SK-N-SH (cell line): ENCODE data around the gene TOPAZ1. TPM values are rescaled to one million over a fixed set of nuclear protein-coding genes. Genes with fewer than 3 reads are reported as not detected.

Experiments used
- CTCF ChIA-PET: fragments of 300-600, 350-600 bp; formaldehyde crosslinking; extraction: SDS; loops from one replicate; lab custom pipeline; 2021; lab: Yijun Ruan, JAX
- POLR2A ChIA-PET: fragments of 350-600 bp; sonication (Branson Sonifier 250); formaldehyde crosslinking; extraction: SDS; loops from one replicate; lab custom pipeline; 2020; ENCODE audit warnings: antibody characterized with exemption, inconsistent platforms; lab: Yijun Ruan, JAX
- DNase-seq: peaks from one replicate; pipeline ENCODE4 v3.0.0; 2012
- H2AFZ ChIP-seq: fragments of 200-600 bp; sonication (generic); 2 replicates; pipeline ENCODE4 v1.8.1; 2016; ENCODE audit warnings: antibody characterized with exemption, mild to moderate bottlenecking, low read depth
- H3F3A ChIP-seq: fragments of 200-600 bp; sonication (generic); replicated peaks from 2 replicates; pipeline ENCODE3; 2016; ENCODE audit warnings: antibody characterized with exemption, mild to moderate bottlenecking; ENCODE audit not compliant: insufficient read depth
- H3K27ac ChIP-seq, 2 experiments: fragments of 200-500 bp in 1 of 2; fragments of 200-600 bp in 1 of 2; sonication (Bioruptor generic) in 1 of 2; sonication (generic), shearing (Covaris generic) in 1 of 2; 2 replicates each; pipeline versions ENCODE4 v1.5.1 to v1.6.1; 2014 to 2016; ENCODE audit warnings: low read depth in 2 of 2, inconsistent platforms in 1 of 2, low read length in 1 of 2, mild to moderate bottlenecking in 1 of 2, mixed read lengths in 1 of 2
- H3K27me3 ChIP-seq: fragments of 200-600 bp; sonication (generic), shearing (Covaris generic); 2 replicates; pipeline ENCODE4 v1.6.1; 2016; ENCODE audit warnings: mixed run types; ENCODE audit not compliant: insufficient read depth
- H3K36me3 ChIP-seq, 2 experiments: fragments of 200-500 bp in 1 of 2; fragments of 200-600 bp in 1 of 2; sonication (Bioruptor generic) in 1 of 2; sonication (generic) in 1 of 2; replicated peaks in 1 of 2; 2 replicates each; pipeline versions ENCODE3 to v1.5.1; 2014 to 2016; ENCODE audit warnings: low read length in 1 of 2, mild to moderate bottlenecking in 1 of 2; ENCODE audit not compliant: insufficient read depth in 2 of 2, control insufficient read depth in 1 of 2
- H3K4me1 ChIP-seq, 2 experiments: fragments of 200-500 bp in 1 of 2; fragments of 200-600 bp in 1 of 2; sonication (Bioruptor generic) in 1 of 2; sonication (generic), shearing (Covaris generic) in 1 of 2; 2 replicates each; pipeline versions ENCODE4 v1.5.1 to v1.6.1; 2014 to 2016; ENCODE audit warnings: low read depth in 1 of 2, low read length in 1 of 2, mixed run types in 1 of 2; ENCODE audit not compliant: insufficient read depth in 2 of 2, control insufficient read depth in 1 of 2
- H3K4me2 ChIP-seq: fragments of 200-600 bp; sonication (generic), shearing (Covaris generic); 2 replicates; pipeline ENCODE4 v1.6.1; 2017; ENCODE audit warnings: mixed run types
- H3K4me3 ChIP-seq, 2 experiments: fragments of 200-500 bp in 1 of 2; fragments of 200-600 bp in 1 of 2; sonication (Bioruptor generic) in 1 of 2; sonication (generic), shearing (Covaris generic) in 1 of 2; 2 replicates each; pipeline versions ENCODE4 v1.5.1 to v1.8.1; 2014 to 2016; ENCODE audit warnings: low read depth in 2 of 2, inconsistent platforms in 1 of 2, low read length in 1 of 2, mild to moderate bottlenecking in 1 of 2, mixed read lengths in 1 of 2, moderate library complexity in 1 of 2
- H3K79me2 ChIP-seq: fragments of 200-600 bp; sonication (generic); 2 replicates; pipeline ENCODE4 v1.8.1; 2017; ENCODE audit warnings: mild to moderate bottlenecking; ENCODE audit not compliant: insufficient read depth
- H3K9ac ChIP-seq: fragments of 200-600 bp; sonication (generic); 2 replicates; pipeline ENCODE4 v1.6.1; 2017; ENCODE audit warnings: mixed run types
- H3K9me2 ChIP-seq: fragments of 200-600 bp; sonication (generic); 2 replicates; pipeline ENCODE4 v1.6.1; 2017; ENCODE audit warnings: mixed run types
- H3K9me3 ChIP-seq: fragments of 200-600 bp; sonication (generic); 2 replicates; pipeline ENCODE4 v1.6.1; 2017; ENCODE audit warnings: mixed run types, mild to moderate bottlenecking, moderate library complexity
- H4K20me1 ChIP-seq: fragments of 200-600 bp; sonication (generic); 2 replicates; pipeline ENCODE4 v1.6.1; 2017; ENCODE audit warnings: mild to moderate bottlenecking, mixed run types; ENCODE audit not compliant: insufficient read depth
- CHD2 ChIP-seq: fragments of 150-350 bp; IDR thresholded peaks from 2 replicates; pipeline ENCODE4 v1.6.1; 2018; ENCODE audit warnings: low read length; ENCODE audit not compliant: partially characterized antibody
- CTCF ChIP-seq: fragments of 200-600 bp; sonication (generic); IDR thresholded peaks from 2 replicates; pipeline ENCODE4 v1.6.1; 2017; ENCODE audit warnings: antibody characterized with exemption, mild to moderate bottlenecking, moderate library complexity
- FOSL2 ChIP-seq: IDR thresholded peaks from 2 replicates; pipeline ENCODE4 v1.4.0; 2012; ENCODE audit warnings: low read depth, mild to moderate bottlenecking, moderate library complexity, borderline replicate concordance
- FOXJ3 ChIP-seq: sonication (generic); formaldehyde crosslinking; IDR thresholded peaks from 2 replicates; pipeline ENCODE4 v1.5.1; 2020; ENCODE audit warnings: mild to moderate bottlenecking, missing genetic modification reagents
- FOXM1 ChIP-seq: IDR thresholded peaks from 2 replicates; pipeline ENCODE4 v1.4.0; 2012; ENCODE audit warnings: low read depth, mild to moderate bottlenecking
- GATA2 ChIP-seq: sonication (generic); formaldehyde crosslinking; IDR thresholded peaks from 2 replicates; pipeline ENCODE4 v1.5.0; 2020; ENCODE audit warnings: mild to moderate bottlenecking, missing genetic modification reagents
- MEF2A ChIP-seq: IDR thresholded peaks from 2 replicates; pipeline ENCODE4 v1.4.0; 2012; ENCODE audit warnings: low read depth, borderline replicate concordance
- MXI1 ChIP-seq: IDR thresholded peaks from 2 replicates; pipeline ENCODE4 v1.6.1; 2012; ENCODE audit warnings: mild to moderate bottlenecking, low read depth, low read length, improper control_type of control experiment
- NFIC ChIP-seq: IDR thresholded peaks from 2 replicates; pipeline ENCODE4 v1.4.0; 2012; ENCODE audit warnings: borderline replicate concordance
- NRF1 ChIP-seq: IDR thresholded peaks from 2 replicates; pipeline ENCODE4 v1.6.1; 2012; ENCODE audit warnings: low read depth, mild to moderate bottlenecking, low read length
- RAD21 ChIP-seq: IDR thresholded peaks from 2 replicates; pipeline ENCODE4 v1.6.1; 2012; ENCODE audit warnings: mild to moderate bottlenecking, low read length
- RCOR1 ChIP-seq: fragments of 150-350 bp; IDR thresholded peaks from 2 replicates; pipeline ENCODE4 v1.6.1; 2017; ENCODE audit warnings: antibody characterized with exemption, low read length
- RFX5 ChIP-seq: IDR thresholded peaks from 2 replicates; pipeline ENCODE4 v1.6.1; 2012; ENCODE audit warnings: mild to moderate bottlenecking, improper control_type of control experiment, low read length
- SIN3A ChIP-seq: IDR thresholded peaks from 2 replicates; pipeline ENCODE4 v1.6.1; 2012; ENCODE audit warnings: low read depth, mild to moderate bottlenecking, low read length, moderate library complexity, borderline replicate concordance
- SMC3 ChIP-seq: IDR thresholded peaks from 2 replicates; pipeline ENCODE4 v1.6.1; 2012; ENCODE audit warnings: low read depth, low read length, improper control_type of control experiment
- TCF12 ChIP-seq: IDR thresholded peaks from 2 replicates; pipeline ENCODE4 v1.4.0; 2012
- WGBS: methylation state at CpG from one replicate; pipeline ENCODE4 v1.1.6; 2017; ENCODE audit warnings: low lambda C conversion rate; 5-methylcytosine and 5-hydroxymethylcytosine counted together
- polyA plus RNA-seq, 3 experiments: library from polyadenylated mRNA; depleted of rRNA; stranded (reverse); fragments of >200 nt; gene quantifications; 2 replicates each; pipeline ENCODE4 v1.2.3, GENCODE V29; 2012
- TF ChIP-seq, protein P1 (sequence below): IDR thresholded peaks from 2 replicates; pipeline ENCODE4 v1.4.0; 2012; ENCODE audit warnings: low read depth
- TF ChIP-seq, protein P2 (sequence below): fragments of 150-350 bp; IDR thresholded peaks from 2 replicates; pipeline ENCODE4 v1.6.1; 2017; ENCODE audit warnings: antibody characterized with exemption, low read length, low read depth, borderline replicate concordance
- TF ChIP-seq, protein P3 (sequence below): fragments of 150-350 bp; IDR thresholded peaks from 2 replicates; pipeline ENCODE4 v1.6.1; 2016; ENCODE audit warnings: mild to moderate bottlenecking, low read depth, low read length

The TOPAZ1 gene
- polyA plus RNA-seq, 1 of the 3 experiments (the other 2 are of a cell fraction), result not detected

- DNase-seq, result no peak
- WGBS, result 55% methylated on average over 3 of the region's 3 CpGs
- no peaks in the 10 kb centered on the region for H3F3A ChIP-seq
- H3K9me3 ChIP-seq, result no peaks in the 10 kb centered on the region
- H3K27me3 ChIP-seq, result no peaks in the 10 kb centered on the region
- POLR2A ChIA-PET, result no interaction called here
- CTCF ChIA-PET, result interaction anchor here (1.0 kb wide), 1 partner anchor 67 kb away, joined by 4 read pairs; no protein-coding TSS in a partner anchor
- no peak overlapping the region for H3K9ac ChIP-seq
- no peaks in the 10 kb centered on the region for H3K9me2 ChIP-seq
- no peaks in the 10 kb centered on the region for H4K20me1 ChIP-seq
- no peak overlapping the region for H3K4me2 ChIP-seq
- no peak overlapping the region for H2AFZ ChIP-seq
- no peak overlapping the region for H3K27ac ChIP-seq
- TF ChIP-seq RAD21, result no peak
- no peak for TF ChIP-seq CTCF
- TF ChIP-seq, protein P1, sequence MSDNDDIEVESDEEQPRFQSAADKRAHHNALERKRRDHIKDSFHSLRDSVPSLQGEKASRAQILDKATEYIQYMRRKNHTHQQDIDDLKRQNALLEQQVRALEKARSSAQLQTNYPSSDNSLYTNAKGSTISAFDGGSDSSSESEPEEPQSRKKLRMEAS, result no peak
- no peak for TF ChIP-seq SIN3A
- TF ChIP-seq GATA2, result no peak
- TF ChIP-seq FOSL2, result no peak
- no peak for TF ChIP-seq MXI1
- TF ChIP-seq RFX5, result no peak
- no peak for TF ChIP-seq MEF2A
- TF ChIP-seq FOXM1, result no peak
- no peak for TF ChIP-seq NRF1
- TF ChIP-seq, protein P2, sequence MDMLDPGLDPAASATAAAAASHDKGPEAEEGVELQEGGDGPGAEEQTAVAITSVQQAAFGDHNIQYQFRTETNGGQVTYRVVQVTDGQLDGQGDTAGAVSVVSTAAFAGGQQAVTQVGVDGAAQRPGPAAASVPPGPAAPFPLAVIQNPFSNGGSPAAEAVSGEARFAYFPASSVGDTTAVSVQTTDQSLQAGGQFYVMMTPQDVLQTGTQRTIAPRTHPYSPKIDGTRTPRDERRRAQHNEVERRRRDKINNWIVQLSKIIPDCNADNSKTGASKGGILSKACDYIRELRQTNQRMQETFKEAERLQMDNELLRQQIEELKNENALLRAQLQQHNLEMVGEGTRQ, result no peak
- TF ChIP-seq FOXJ3 (CRISPR knock-in tag), result no peak
- no peak for TF ChIP-seq TCF12
- TF ChIP-seq CHD2, result no peak
- TF ChIP-seq SMC3, result no peak
- no peak for TF ChIP-seq NFIC
- no peak for TF ChIP-seq RCOR1
- TF ChIP-seq, protein P3, sequence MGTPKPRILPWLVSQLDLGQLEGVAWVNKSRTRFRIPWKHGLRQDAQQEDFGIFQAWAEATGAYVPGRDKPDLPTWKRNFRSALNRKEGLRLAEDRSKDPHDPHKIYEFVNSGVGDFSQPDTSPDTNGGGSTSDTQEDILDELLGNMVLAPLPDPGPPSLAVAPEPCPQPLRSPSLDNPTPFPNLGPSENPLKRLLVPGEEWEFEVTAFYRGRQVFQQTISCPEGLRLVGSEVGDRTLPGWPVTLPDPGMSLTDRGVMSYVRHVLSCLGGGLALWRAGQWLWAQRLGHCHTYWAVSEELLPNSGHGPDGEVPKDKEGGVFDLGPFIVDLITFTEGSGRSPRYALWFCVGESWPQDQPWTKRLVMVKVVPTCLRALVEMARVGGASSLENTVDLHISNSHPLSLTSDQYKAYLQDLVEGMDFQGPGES, result no peak
- no peaks in the 10 kb centered on the region for H3K4me1 ChIP-seq
- no peak overlapping the region for H3K4me3 ChIP-seq
- H3K79me2 ChIP-seq, result no peaks in the 10 kb centered on the region
- no peaks in the 10 kb centered on the region for H3K36me3 ChIP-seq
These were observed 24.1 kb downstream of the TOPAZ1 start for GRCh38 chr3:44265815-44266214.
